Mesenchymal stem cell (in vitro differentiated cells and primary cell): Measurements from ENCODE around the gene GCNT2.

Source experiments
- DNase-seq: peaks from one replicate; pipeline ENCODE4 v3.0.0-alpha.2; 2013
- H2AFZ ChIP-seq: one replicate; pipeline ENCODE4 v1.6.1; 2013; ENCODE audit warnings: low read depth, mild to moderate bottlenecking, control low read depth, inconsistent platforms, low read length, moderate library complexity
- H2AK5ac ChIP-seq: 2 replicates; pipeline ENCODE4 v1.6.1; 2013; ENCODE audit warnings: low read length, moderate library complexity, mild to moderate bottlenecking, inconsistent platforms; ENCODE audit not compliant: severe bottlenecking
- H2BK120ac ChIP-seq: one replicate; pipeline ENCODE4 v1.6.1; 2013; ENCODE audit warnings: low read depth, mild to moderate bottlenecking, inconsistent platforms, low read length, moderate library complexity
- H2BK12ac ChIP-seq, 2 experiments: one replicate each; pipeline ENCODE4 v1.6.1; 2013; ENCODE audit warnings: inconsistent platforms in 2 of 2, low read length in 2 of 2, mild to moderate bottlenecking in 2 of 2, moderate library complexity in 2 of 2, control low read depth in 1 of 2
- H2BK15ac ChIP-seq: one replicate; pipeline ENCODE4 v1.6.1; 2013; ENCODE audit warnings: mild to moderate bottlenecking, low read depth, inconsistent platforms; ENCODE audit not compliant: poor library complexity, severe bottlenecking
- H2BK5ac ChIP-seq: 2 replicates; pipeline ENCODE4 v1.6.1; 2013; ENCODE audit warnings: low read depth, mild to moderate bottlenecking, low read length, control low read depth, inconsistent platforms; ENCODE audit not compliant: poor library complexity, severe bottlenecking
- H3K14ac ChIP-seq, 2 experiments: one replicate each; pipeline ENCODE4 v1.6.1; 2013; ENCODE audit warnings: inconsistent platforms in 2 of 2, low read length in 2 of 2, control low read depth in 1 of 2, mild to moderate bottlenecking in 1 of 2, moderate library complexity in 1 of 2
- H3K18ac ChIP-seq, 2 experiments: one replicate each; pipeline ENCODE4 v1.6.1; 2013; ENCODE audit warnings: inconsistent platforms in 2 of 2, low read length in 2 of 2, control low read depth in 1 of 2, low read depth in 1 of 2, mild to moderate bottlenecking in 1 of 2
- H3K23ac ChIP-seq, 2 experiments: one replicate each; pipeline ENCODE4 v1.6.1; 2013; ENCODE audit warnings: inconsistent platforms in 2 of 2, low read length in 2 of 2, mild to moderate bottlenecking in 2 of 2, moderate library complexity in 2 of 2, control low read depth in 1 of 2
- H3K27ac ChIP-seq: 2 replicates; pipeline ENCODE4 v1.5.1; 2013; ENCODE audit warnings: mild to moderate bottlenecking, moderate library complexity, low read length, control low read depth, inconsistent platforms; ENCODE audit not compliant: poor library complexity, severe bottlenecking
- H3K27me3 ChIP-seq, 2 experiments: 2 replicates each; pipeline versions ENCODE4 v1.6.1 to v1.7.0; 2013; ENCODE audit warnings: low read length in 2 of 2, mild to moderate bottlenecking in 2 of 2, moderate library complexity in 2 of 2, control low read depth in 1 of 2, inconsistent platforms in 1 of 2; ENCODE audit not compliant: control insufficient read depth in 1 of 2, insufficient read depth in 1 of 2
- H3K36me3 ChIP-seq, 2 experiments: 2 replicates each; pipeline versions ENCODE4 v1.6.1 to v1.7.0; 2013; ENCODE audit warnings: low read length in 2 of 2, control low read depth in 1 of 2, inconsistent platforms in 1 of 2, low read depth in 1 of 2, mild to moderate bottlenecking in 1 of 2; ENCODE audit not compliant: insufficient read depth in 2 of 2, control insufficient read depth in 1 of 2
- H3K4ac ChIP-seq, 2 experiments: one replicate each; pipeline ENCODE4 v1.6.1; 2013; ENCODE audit warnings: inconsistent platforms in 2 of 2, low read length in 2 of 2, mild to moderate bottlenecking in 2 of 2, moderate library complexity in 2 of 2, control low read depth in 1 of 2, low read depth in 1 of 2
- H3K4me1 ChIP-seq: 2 replicates; pipeline ENCODE4 v1.6.1; 2013; ENCODE audit warnings: low read depth, low read length, control low read depth; ENCODE audit not compliant: control insufficient read depth, insufficient read depth
- H3K4me2 ChIP-seq: 2 replicates; pipeline ENCODE4 v1.6.1; 2013; ENCODE audit warnings: low read length, mild to moderate bottlenecking, inconsistent platforms; ENCODE audit not compliant: poor library complexity, severe bottlenecking
- H3K4me3 ChIP-seq, 2 experiments: 2 replicates each; pipeline versions ENCODE4 v1.5.1 to v1.7.0; 2013; ENCODE audit warnings: low read length in 2 of 2, mild to moderate bottlenecking in 2 of 2, control low read depth in 1 of 2, low read depth in 1 of 2; ENCODE audit not compliant: insufficient read depth in 1 of 2
- H3K79me1 ChIP-seq: replicated peaks from 2 replicates; pipeline ENCODE4 v1.6.1; 2013; ENCODE audit warnings: mild to moderate bottlenecking, control low read depth, low read length, inconsistent platforms; ENCODE audit not compliant: poor library complexity, severe bottlenecking
- H3K9ac ChIP-seq: 2 replicates; pipeline ENCODE4 v1.7.0; 2013; ENCODE audit warnings: mild to moderate bottlenecking, low read length, moderate library complexity
- H3K9me3 ChIP-seq: 2 replicates; pipeline ENCODE4 v1.7.0; 2013; ENCODE audit warnings: mild to moderate bottlenecking, low read length; ENCODE audit not compliant: control insufficient read depth
- H4K8ac ChIP-seq: one replicate; pipeline ENCODE4 v1.6.1; 2013; ENCODE audit warnings: inconsistent platforms, mild to moderate bottlenecking, low read length, moderate library complexity
- H4K91ac ChIP-seq: one replicate; pipeline ENCODE4 v1.6.1; 2013; ENCODE audit warnings: mild to moderate bottlenecking, low read length, inconsistent platforms
- WGBS: methylation state at CpG from one replicate; pipeline ENCODE4 v1.1.7; 2013; ENCODE audit warnings: mixed read lengths; 5-methylcytosine and 5-hydroxymethylcytosine counted together

GCNT2 gene

DNA sequence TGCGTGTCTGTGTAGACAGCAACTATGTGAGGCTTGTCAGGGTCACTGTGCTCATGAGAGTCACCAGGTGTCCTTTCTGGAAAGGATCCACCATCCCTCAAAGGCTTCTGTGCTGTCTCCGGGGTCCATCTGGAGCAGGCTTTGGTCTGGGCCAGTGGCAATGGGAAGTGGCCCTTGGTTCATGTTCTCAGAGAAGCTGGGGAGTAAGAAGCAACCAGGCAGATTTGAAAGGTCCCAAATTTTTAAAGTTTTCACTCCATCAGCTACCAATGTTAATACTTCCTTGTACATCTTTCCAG is 68.2 kb downstream of the GCNT2 start:
- Histone ChIP-seq H3K36me3 (no peaks in the 10 kb centered on the region), H2BK12ac (no peak overlapping the region), H3K4me2 (no peak overlapping the region), H3K79me1 (no peaks in the 10 kb centered on the region), H3K27me3 (peaks cover 0 to 20% of the 10 kb centered on the region in 2 experiments), H4K8ac (no peak overlapping the region), H3K14ac (peak overlapping the region in 1 of 2 experiments; percentile 57), H3K27ac (no peak overlapping the region), H2AFZ (no peak overlapping the region), H3K23ac (no peak overlapping the region), H4K91ac (no peak overlapping the region), H2BK5ac (no peak overlapping the region), H2AK5ac (no peak overlapping the region), H3K18ac (no peak overlapping the region), H3K9ac (no peak overlapping the region), H3K4me3 (no peak overlapping the region), H3K4ac (no peak overlapping the region), H3K9me3 (no peaks in the 10 kb centered on the region), H2BK120ac (no peak overlapping the region), H2BK15ac (no peak overlapping the region), H3K4me1 (peaks cover 4% of the 10 kb centered on the region)
- DNase-seq = no peak
- 100% methylated on average over 2 of the region's 2 CpGs for WGBS

DNA sequence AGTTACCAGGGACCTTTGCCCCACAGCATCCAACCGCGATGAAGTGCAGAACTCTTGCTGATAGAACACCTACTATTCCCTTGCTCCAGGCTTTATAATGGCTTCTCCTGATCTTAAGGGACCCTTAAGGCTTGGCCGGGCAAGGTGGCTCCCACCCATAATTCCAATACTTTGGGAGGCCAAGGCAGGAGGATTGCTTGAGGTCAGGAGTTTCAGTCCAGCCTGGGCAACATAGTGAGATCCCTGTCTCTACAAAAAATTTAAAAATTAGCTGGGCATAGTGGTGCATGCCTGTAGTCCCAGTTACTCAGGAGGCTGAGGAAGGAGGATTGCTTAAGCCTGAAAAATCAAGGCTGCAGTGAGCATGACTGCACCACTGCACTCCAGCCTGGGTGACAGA is 68.8 kb downstream of the GCNT2 start:
- no peak overlapping the region for H4K8ac ChIP-seq
- no peaks in the 10 kb centered on the region for H3K79me1 ChIP-seq
- WGBS = 94% methylated on average over 3 of the region's 3 CpGs

GRCh38 chr6:10591422-10592160 is 70.4 kb downstream of the GCNT2 start:
- Histone ChIP-seq H3K18ac (no peak overlapping the region), H2BK12ac (no peak overlapping the region), H4K8ac (no peak overlapping the region), H3K79me1 (no peaks in the 10 kb centered on the region), H2BK5ac (no peak overlapping the region), H2BK120ac (no peak overlapping the region), H4K91ac (no peak overlapping the region), H3K4me1 (peaks cover 2% of the 10 kb centered on the region), H3K9ac (no peak overlapping the region), H3K4ac (no peak overlapping the region), H3K27me3 (no peaks in the 10 kb centered on the region), H3K9me3 (no peaks in the 10 kb centered on the region), H3K23ac (no peak overlapping the region), H3K4me3 (no peak overlapping the region), H2AK5ac (no peak overlapping the region), H2BK15ac (no peak overlapping the region), H3K36me3 (no peaks in the 10 kb centered on the region), H3K14ac (no peak overlapping the region), H2AFZ (no peak overlapping the region), H3K27ac (no peak overlapping the region), H3K4me2 (no peak overlapping the region)
- DNase-seq = no peak
- WGBS = 83% methylated on average over 12 of the region's 14 CpGs

More for the DNA sequence above, 68.8 kb downstream of the GCNT2 start:
- Histone ChIP-seq H2BK120ac (no peak overlapping the region), H2AK5ac (no peak overlapping the region), H3K9me3 (no peaks in the 10 kb centered on the region), H3K36me3 (no peaks in the 10 kb centered on the region), H3K27me3 (peaks cover 0 to 15% of the 10 kb centered on the region in 2 experiments), H3K23ac (no peak overlapping the region), H3K4me1 (peaks cover 4% of the 10 kb centered on the region), H2BK12ac (no peak overlapping the region), H2BK15ac (no peak overlapping the region), H3K27ac (no peak overlapping the region), H2AFZ (no peak overlapping the region), H4K91ac (no peak overlapping the region), H3K9ac (no peak overlapping the region), H2BK5ac (no peak overlapping the region), H3K14ac (no peak overlapping the region), H3K4ac (no peak overlapping the region), H3K4me3 (no peak overlapping the region), H3K4me2 (no peak overlapping the region), H3K18ac (no peak overlapping the region)
- no peak for DNase-seq

- H3K4me3 ChIP-seq = no peak overlapping the region
Observed at GRCh38 chr6:10595731-10596664, 74.8 kb downstream of the GCNT2 start.

More at GRCh38 chr6:10595731-10596664, 74.8 kb downstream of the GCNT2 start:
- H3K27me3 ChIP-seq = no peaks in the 10 kb centered on the region
- no peak overlapping the region for H4K91ac ChIP-seq
- H2AK5ac ChIP-seq = no peak overlapping the region
- no peak overlapping the region for H4K8ac ChIP-seq
- WGBS = 75% methylated on average over 9 of the region's 11 CpGs
- H2AFZ ChIP-seq = no peak overlapping the region
- H3K4me1 ChIP-seq = no peaks in the 10 kb centered on the region
- H2BK12ac ChIP-seq = no peak overlapping the region
- H3K14ac ChIP-seq = no peak overlapping the region
- H3K79me1 ChIP-seq = no peaks in the 10 kb centered on the region
- H3K9me3 ChIP-seq = no peaks in the 10 kb centered on the region
- no peak overlapping the region for H3K23ac ChIP-seq
- no peak overlapping the region for H3K4me2 ChIP-seq
- H3K9ac ChIP-seq = no peak overlapping the region
- H3K27ac ChIP-seq = peak overlapping the region; percentile 41
- no peaks in the 10 kb centered on the region for H3K36me3 ChIP-seq
- no peak overlapping the region for H2BK5ac ChIP-seq
- DNase-seq = peak; percentile 27
- no peak overlapping the region for H3K4ac ChIP-seq
- H3K18ac ChIP-seq = no peak overlapping the region
- H2BK120ac ChIP-seq = no peak overlapping the region
- H2BK15ac ChIP-seq = no peak overlapping the region
